22Rv1 (cell line): Measurements from ENCODE around the gene ART3.
"Not testable (repeated sequence)": the region's sequence is repeated elsewhere in the genome, so short reads cannot be mapped to it uniquely, and the experiment has no call there.

Source experiments
- H3K27ac ChIP-seq: fragments of 450-650 bp; 2 replicates; pipeline ENCODE4 v1.5.1; 2017
- ZFX ChIP-seq: fragments of 450-650 bp; IDR thresholded peaks from 2 replicates; pipeline ENCODE4 v1.6.1; 2017; ENCODE audit warnings: antibody characterized with exemption, borderline replicate concordance
- TF ChIP-seq, protein P1 (sequence below): fragments of 450-650 bp; IDR thresholded peaks from 2 replicates; pipeline ENCODE4 v1.5.1; 2017; ENCODE audit warnings: mild to moderate bottlenecking

The ART3 gene, protein sequence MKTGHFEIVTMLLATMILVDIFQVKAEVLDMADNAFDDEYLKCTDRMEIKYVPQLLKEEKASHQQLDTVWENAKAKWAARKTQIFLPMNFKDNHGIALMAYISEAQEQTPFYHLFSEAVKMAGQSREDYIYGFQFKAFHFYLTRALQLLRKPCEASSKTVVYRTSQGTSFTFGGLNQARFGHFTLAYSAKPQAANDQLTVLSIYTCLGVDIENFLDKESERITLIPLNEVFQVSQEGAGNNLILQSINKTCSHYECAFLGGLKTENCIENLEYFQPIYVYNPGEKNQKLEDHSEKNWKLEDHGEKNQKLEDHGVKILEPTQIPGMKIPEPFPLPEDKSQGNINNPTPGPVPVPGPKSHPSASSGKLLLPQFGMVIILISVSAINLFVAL

DNA sequence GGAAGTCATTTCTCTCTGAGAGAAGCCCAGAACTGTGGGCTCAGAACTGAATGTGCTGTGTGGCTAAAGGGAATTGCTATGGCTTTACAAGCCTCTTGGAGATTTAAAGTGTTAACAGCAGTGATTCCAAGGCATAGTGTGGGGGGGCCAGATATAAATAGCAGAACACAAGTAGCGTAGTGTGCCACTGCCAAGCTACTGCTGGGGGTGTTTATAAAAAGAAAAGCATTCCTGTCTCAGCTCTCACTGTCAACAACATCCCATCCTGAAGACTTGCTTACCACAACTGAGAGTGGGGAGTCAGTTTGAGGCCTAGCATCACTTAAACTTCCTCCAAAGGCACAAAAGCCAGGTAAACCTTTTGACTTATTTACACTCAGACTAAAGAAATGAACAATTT, at the start of gene ART3:
Gene ART3, plus strand, starts transcription at position 242 of the 400 bp plus-strand sequence. CDS start 1,181 bp downstream, outside the sequence.
- no peak within 1 kb of the TSS for H3K27ac ChIP-seq
- TF ChIP-seq, protein P1, sequence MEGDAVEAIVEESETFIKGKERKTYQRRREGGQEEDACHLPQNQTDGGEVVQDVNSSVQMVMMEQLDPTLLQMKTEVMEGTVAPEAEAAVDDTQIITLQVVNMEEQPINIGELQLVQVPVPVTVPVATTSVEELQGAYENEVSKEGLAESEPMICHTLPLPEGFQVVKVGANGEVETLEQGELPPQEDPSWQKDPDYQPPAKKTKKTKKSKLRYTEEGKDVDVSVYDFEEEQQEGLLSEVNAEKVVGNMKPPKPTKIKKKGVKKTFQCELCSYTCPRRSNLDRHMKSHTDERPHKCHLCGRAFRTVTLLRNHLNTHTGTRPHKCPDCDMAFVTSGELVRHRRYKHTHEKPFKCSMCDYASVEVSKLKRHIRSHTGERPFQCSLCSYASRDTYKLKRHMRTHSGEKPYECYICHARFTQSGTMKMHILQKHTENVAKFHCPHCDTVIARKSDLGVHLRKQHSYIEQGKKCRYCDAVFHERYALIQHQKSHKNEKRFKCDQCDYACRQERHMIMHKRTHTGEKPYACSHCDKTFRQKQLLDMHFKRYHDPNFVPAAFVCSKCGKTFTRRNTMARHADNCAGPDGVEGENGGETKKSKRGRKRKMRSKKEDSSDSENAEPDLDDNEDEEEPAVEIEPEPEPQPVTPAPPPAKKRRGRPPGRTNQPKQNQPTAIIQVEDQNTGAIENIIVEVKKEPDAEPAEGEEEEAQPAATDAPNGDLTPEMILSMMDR = no peak
- no peak for TF ChIP-seq ZFX

DNA sequence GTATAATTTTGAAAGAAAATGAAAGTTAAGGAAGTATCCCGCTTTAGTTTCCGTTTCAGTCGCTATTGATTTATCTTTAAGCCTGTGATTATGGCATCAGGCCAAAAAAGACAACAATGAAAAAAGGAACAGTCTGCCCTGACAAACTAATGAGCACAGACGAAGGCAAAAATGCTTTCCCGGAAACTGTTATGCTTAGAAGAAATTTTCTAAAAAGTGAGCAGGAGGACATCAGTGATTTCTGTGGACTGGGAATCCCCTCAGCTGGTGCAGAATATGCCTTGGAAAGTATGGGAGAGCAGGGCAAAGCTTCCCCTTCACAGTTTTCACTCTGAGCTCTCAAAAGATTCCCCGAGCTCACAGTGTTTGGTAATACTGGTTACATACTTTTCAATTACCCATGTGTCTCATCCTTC, 46.2 kb upstream of the ART3 start:
- TF ChIP-seq, protein P1 = no peak
- TF ChIP-seq ZFX = no peak
- H3K27ac ChIP-seq = no peak overlapping the region

DNA sequence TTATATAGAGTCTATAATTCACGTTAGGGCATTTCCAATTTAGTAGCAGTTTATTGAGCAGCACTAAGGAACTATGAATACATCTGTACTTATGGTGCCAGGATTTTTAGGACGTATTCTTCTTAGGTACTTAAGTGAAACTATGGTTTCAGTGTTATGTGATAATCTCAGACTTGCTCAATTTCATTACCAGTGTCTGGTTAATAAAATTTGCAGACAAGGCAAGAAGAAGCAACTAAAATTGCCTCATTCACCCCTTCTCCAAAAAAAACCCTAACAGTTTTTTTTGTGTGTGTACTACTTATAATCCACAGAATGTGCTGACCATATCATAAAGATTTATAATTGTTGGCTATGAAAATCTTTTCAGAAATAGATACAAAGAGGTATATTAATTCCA, 45.2 kb upstream of the ART3 start:
- TF ChIP-seq, protein P1 = no peak
- TF ChIP-seq ZFX = no peak
- no peak overlapping the region for H3K27ac ChIP-seq

DNA sequence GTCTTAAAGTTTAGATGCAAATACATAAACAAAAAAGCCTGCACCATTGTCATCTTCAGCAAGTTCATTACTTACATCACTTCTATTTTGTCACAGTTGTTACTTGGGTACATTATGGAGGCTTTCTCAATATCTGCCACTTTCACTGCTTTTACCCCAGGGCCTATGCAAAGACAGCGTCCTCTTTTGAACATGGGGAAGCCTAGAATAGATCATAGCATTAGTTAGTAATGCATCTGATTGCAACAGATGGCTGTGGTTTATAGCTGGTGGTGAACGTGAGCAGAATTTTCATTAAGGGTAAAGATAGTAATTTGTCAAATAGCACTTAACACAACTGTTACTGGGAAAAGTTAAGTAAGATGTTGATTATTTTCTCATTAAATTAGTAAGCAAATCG, 39.4 kb upstream of the ART3 start:
- no peak for TF ChIP-seq ZFX
- TF ChIP-seq, protein P1 = no peak
- H3K27ac ChIP-seq = no peak overlapping the region

DNA sequence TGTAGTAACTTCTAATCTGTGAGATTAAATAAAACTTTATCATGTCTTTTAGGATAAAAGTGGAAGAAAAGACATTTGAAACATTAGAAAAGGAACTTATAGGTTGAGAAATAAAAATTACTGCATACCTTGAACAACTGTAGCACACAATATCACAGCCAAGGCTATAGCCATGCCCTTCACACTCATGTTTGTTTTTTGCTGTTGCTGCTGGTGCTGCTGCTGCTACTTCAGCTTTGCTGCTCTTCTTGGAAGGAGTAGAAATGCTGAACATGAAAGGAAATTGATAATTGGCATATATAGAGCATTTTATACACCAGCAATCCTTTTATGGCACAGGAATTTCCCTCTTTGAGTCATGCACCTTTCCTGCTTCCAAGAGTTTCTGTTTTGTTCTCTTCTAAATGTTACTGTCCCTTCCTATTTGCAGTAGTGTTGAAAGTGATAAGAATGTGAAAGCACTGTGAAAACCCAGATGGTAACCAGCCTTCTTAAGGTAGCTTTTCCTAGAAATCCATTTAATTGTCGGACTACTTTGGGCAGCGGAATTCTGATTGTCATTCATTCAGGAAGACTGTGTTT, 38.6 kb upstream of the ART3 start, which contains the start of gene CXCL11:
Gene CXCL11, minus strand, starts transcription at position 272 of the 582 bp plus-strand sequence. Its CDS starts 83 bp downstream, at position 189.
- TF ChIP-seq ZFX = no peak
- TF ChIP-seq, protein P1 = no peak
- H3K27ac ChIP-seq = no peak within 1 kb of the TSS

DNA sequence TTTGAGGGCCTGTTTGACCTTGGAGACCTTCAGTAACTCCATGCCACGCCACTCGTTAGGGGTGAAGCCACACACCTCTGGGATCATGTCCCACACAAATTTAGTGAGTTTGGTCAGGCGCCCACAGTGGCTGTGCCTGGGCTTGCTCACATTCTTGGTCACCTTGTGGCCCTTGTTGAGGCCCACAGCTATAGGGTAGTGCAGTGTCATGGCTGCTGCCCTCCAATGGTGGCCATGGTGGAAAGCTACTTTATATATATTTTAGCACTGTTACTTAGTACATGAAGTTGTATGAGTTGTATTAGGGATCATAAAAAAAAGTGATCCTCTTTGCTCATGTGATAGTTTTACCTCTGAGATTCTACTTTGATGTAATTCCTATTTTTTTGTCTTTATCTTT, 37.7 kb upstream of the ART3 start:
- H3K27ac ChIP-seq = no peak overlapping the region
- TF ChIP-seq, protein P1 = no peak
- no peak for TF ChIP-seq ZFX

DNA sequence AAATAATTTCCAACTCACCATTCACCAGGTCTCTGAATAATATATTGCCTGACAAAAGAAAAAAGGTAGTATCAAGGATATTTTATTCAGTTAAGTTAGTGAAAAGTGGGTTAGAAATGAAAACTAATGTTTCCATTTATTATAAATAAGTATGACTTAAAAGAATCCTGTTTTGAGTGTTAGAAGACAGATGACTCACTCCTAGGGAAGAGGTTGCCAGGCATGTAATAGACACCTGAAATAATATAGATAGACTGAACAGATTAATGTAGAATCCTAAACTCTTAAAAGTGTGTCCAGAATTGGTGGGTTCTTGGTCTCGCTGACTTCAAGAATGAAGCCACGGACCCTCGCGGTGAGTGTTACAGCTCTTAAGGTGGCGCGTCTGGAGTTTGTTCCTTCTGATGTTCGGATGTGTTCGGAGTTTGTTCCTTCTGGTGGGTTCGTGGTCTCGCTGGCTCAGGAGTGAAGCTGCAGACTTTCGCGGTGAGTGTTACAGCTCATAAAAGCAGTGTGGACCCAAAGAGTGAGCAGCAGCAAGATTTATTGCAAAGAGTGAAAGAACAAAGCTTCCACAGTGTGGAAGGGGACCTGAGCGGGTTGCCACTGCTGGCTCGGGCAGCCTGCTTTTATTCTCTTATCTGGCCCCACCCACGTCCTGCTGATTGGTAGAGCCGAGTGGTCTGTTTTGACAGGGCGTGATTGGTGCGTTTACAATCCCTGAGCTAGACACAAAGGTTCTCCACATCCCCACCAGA, 32.1 kb upstream of the ART3 start:
- not testable (repeated sequence) for H3K27ac ChIP-seq

DNA sequence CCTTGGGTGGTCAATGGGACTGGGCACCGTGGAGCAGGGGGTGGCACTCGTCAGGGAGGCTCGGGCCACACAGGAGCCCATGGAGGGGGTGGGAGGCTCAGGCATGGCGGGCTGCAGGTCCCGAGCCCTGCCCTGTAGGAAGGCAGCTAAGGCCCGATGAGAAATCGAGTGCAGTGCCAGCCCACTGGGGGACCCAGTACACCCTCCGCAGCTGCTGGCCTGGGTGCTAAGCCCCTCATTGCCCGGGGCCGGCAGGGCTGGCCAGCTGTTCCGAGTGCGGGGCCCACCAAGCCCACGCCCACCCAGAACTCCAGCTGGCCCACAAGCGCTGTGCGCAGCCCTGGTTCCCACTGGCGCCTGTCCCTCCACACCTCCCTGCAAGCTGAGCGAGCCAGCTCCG, 31.2 kb upstream of the ART3 start:
- not testable (repeated sequence) for H3K27ac ChIP-seq

DNA sequence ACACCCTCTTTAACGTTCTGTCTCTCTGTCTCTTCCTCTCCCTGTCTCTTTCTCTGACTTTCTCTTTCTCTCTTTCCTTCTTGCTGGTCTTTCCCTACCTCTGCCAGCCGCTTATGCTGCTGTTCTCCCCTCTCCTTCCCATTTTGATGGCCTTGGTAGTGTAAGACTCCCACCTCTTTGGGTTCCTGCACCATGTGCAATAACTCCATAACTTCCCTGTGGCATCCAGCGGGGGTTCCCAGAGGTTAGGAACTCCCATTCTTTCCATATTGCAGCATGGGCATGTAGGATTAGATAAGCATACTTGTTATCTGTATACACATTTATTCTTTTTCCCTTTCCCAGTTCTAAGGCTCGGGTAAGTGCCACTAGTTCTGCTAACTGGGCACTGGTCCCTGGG, 29.8 kb upstream of the ART3 start:
- H3K27ac ChIP-seq = not testable (repeated sequence)

DNA sequence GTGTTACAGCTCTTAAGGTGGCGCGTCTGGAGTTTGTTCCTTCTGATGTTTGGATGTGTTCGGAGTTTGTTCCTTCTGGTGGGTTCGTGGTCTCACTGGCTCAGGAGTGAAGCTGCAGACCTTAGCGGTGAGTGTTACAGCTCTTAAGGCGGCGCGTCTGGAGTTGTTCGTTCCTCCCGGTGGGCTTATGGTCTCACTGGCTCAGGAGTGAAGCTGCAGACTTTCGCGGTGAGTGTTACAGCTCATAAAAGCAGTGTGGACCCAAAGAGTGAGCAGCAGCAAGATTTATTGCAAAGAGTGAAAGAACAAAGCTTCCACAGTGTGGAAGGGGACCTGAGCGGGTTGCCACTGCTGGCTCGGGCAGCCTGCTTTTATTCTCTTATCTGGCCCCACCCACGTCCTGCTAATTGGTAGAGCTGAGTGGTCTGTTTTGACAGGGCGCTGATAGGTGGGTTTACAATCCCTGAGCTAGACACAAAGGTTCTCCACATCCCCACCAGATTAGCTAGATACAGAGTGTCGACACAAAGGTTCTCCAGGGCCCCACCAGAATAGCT, 24.6 kb upstream of the ART3 start:
- H3K27ac ChIP-seq = not testable (repeated sequence)

DNA sequence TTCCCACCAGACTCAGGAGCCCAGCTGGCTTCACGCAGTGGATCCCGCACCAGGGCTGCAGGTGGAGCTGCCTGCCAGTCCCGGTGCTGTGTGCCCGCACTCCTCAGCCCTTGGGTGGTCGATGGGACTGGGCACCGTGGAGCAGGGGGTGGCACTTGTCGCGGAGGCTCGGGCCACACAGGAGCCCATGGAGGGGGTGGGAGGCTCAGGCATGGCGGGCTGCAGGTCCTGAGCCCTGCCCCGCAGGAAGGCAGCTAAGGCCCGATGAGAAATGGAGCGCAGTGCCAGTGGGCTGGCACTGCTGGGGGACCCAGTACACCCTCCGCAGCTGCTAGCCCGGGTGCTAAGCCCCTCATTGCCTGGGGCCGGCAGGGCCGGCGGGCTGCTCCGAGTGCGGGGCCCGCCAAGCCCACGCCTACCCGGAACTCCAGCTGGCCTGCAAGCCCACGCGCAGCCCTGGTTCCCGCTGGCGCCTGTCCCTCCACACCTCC, 23.9 kb upstream of the ART3 start:
- H3K27ac ChIP-seq = not testable (repeated sequence)
